HepG2 (cell line): ENCODE measurements around the gene THOC6. TPM values are rescaled to one million over a fixed set of nuclear protein-coding genes. Genes with fewer than 3 reads are reported as not detected.

Source experiments
- AKAP8 ChIP-seq: sonication (generic); formaldehyde crosslinking; IDR thresholded peaks from 2 replicates; pipeline ENCODE4 v1.5.1; 2020; ENCODE audit warnings: mild to moderate bottlenecking, missing genetic modification reagents
- CREM ChIP-seq, 2 experiments: sonication (generic) in 1 of 2; formaldehyde crosslinking in 1 of 2; IDR thresholded peaks; 2 replicates each; pipeline versions ENCODE4 v1.4.0 to v1.6.1; 2016 to 2020; ENCODE audit warnings: antibody characterized with exemption in 1 of 2, mild to moderate bottlenecking in 1 of 2, missing genetic modification reagents in 1 of 2
- EEA1 ChIP-seq: sonication (generic); formaldehyde crosslinking; IDR thresholded peaks from 2 replicates; pipeline ENCODE4 v1.5.1; 2020; ENCODE audit warnings: mild to moderate bottlenecking, missing genetic modification reagents, borderline replicate concordance
- GABPB1 ChIP-seq: IDR thresholded peaks from 2 replicates; pipeline ENCODE4 v1.6.1; 2016; ENCODE audit warnings: mild to moderate bottlenecking, missing genetic modification reagents, moderate library complexity, missing compliant biosample characterization
- PRMT3 ChIP-seq: sonication (generic); formaldehyde crosslinking; IDR thresholded peaks from 2 replicates; pipeline ENCODE4 v1.8.1; 2022; ENCODE audit warnings: low read depth, mild to moderate bottlenecking, moderate library complexity, missing genetic modification reagents, borderline replicate concordance
- SP5 ChIP-seq: IDR thresholded peaks from 2 replicates; pipeline ENCODE4 v1.6.1; 2016; ENCODE audit warnings: low read depth, borderline replicate concordance
- TCF7 ChIP-seq: sonication (generic); IDR thresholded peaks from 2 replicates; pipeline ENCODE4 v1.6.1; 2016; ENCODE audit warnings: antibody characterized with exemption, low read depth
- THAP11 ChIP-seq: IDR thresholded peaks from 2 replicates; pipeline ENCODE4 v1.6.1; 2016; ENCODE audit warnings: missing biosample characterization, missing genetic modification reagents
- ZC3H13 ChIP-seq: sonication (generic); formaldehyde crosslinking; IDR thresholded peaks from 2 replicates; pipeline ENCODE4 v1.8.1; 2023; ENCODE audit warnings: mild to moderate bottlenecking, missing genetic modification reagents, moderate library complexity
- ZNF274 ChIP-seq: sonication (generic); formaldehyde crosslinking; IDR thresholded peaks from 2 replicates; pipeline ENCODE4 v1.5.1; 2020; ENCODE audit warnings: mild to moderate bottlenecking, missing genetic modification reagents
- ZNF333 ChIP-seq: sonication (generic); formaldehyde crosslinking; IDR thresholded peaks from 2 replicates; pipeline ENCODE4 v1.4.0; 2020; ENCODE audit warnings: mild to moderate bottlenecking, missing genetic modification reagents, borderline replicate concordance
- ZNF841 ChIP-seq: sonication (generic); formaldehyde crosslinking; IDR thresholded peaks from 2 replicates; pipeline ENCODE4 v1.8.1; 2023; ENCODE audit warnings: missing genetic modification reagents, borderline replicate concordance
- ZNF878 ChIP-seq: sonication (generic); formaldehyde crosslinking; IDR thresholded peaks from 2 replicates; pipeline ENCODE4 v1.8.1; 2023; ENCODE audit warnings: mild to moderate bottlenecking, missing genetic modification reagents, moderate library complexity
- polyA plus RNA-seq, 8 experiments: library from polyadenylated mRNA; depleted of rRNA in 3 of 8; stranded (reverse) in 7 of 8; unstranded in 1 of 8; fragments of >200 nt; fragmentation: Illumina TruSeq in 4 of 8; extraction: Trizol in 4 of 8; gene quantifications; 2 replicates each; pipeline versions ENCODE4 v1.2.1 to v1.2.3, GENCODE V29; 2011 to 2016; ENCODE audit warnings: low read depth in 4 of 8, missing spikeins in 1 of 8, mixed read lengths in 1 of 8; ENCODE audit not compliant: insufficient read depth in 1 of 8
- total RNA-seq, 5 experiments: library from RNA; depleted of rRNA; stranded (reverse); fragments of >200 nt; fragmentation: Illumina TruSeq; extraction: Trizol; gene quantifications; 2 replicates each; pipeline ENCODE4 v1.2.3, GENCODE V29; 2016; ENCODE audit warnings: low read depth in 1 of 5
- TF ChIP-seq, protein P1 (sequence below): sonication (generic); formaldehyde crosslinking; IDR thresholded peaks from 2 replicates; pipeline ENCODE4 v1.5.0; 2020; ENCODE audit warnings: missing genetic modification reagents
- TF ChIP-seq, protein P2 (sequence below): sonication (generic); formaldehyde crosslinking; IDR thresholded peaks from 2 replicates; pipeline ENCODE4 v1.8.0; 2022; ENCODE audit warnings: mild to moderate bottlenecking, missing genetic modification reagents, moderate library complexity
- TF ChIP-seq, protein P3 (sequence below): sonication (generic); formaldehyde crosslinking; IDR thresholded peaks from 2 replicates; pipeline ENCODE4 v1.4.0; 2020; ENCODE audit warnings: low read depth, mild to moderate bottlenecking, missing genetic modification reagents
- TF ChIP-seq, protein P4 (sequence below): sonication (generic); formaldehyde crosslinking; IDR thresholded peaks from 2 replicates; pipeline ENCODE4 v1.8.0; 2023; ENCODE audit warnings: mild to moderate bottlenecking, missing genetic modification reagents
- TF ChIP-seq, protein P5 (sequence below): sonication (generic); formaldehyde crosslinking; IDR thresholded peaks from 2 replicates; pipeline ENCODE4 v1.5.0; 2020; ENCODE audit warnings: mild to moderate bottlenecking, missing genetic modification reagents
- TF ChIP-seq, protein P6 (sequence below): sonication (generic); formaldehyde crosslinking; IDR thresholded peaks from 2 replicates; pipeline ENCODE4 v1.9.0; 2022; ENCODE audit warnings: low read depth, missing genetic modification reagents
- TF ChIP-seq, protein P7 (sequence below): sonication (generic); formaldehyde crosslinking; IDR thresholded peaks from 2 replicates; pipeline ENCODE4 v1.4.0; 2020; ENCODE audit warnings: mild to moderate bottlenecking, missing genetic modification reagents

THOC6 gene
- total and polyA plus RNA-seq, 2 of the 13 experiments (the other 11 are each of a cell fraction or from before 2014, with no cell fraction given), result 32.1 to 37.0 TPM

DNA sequence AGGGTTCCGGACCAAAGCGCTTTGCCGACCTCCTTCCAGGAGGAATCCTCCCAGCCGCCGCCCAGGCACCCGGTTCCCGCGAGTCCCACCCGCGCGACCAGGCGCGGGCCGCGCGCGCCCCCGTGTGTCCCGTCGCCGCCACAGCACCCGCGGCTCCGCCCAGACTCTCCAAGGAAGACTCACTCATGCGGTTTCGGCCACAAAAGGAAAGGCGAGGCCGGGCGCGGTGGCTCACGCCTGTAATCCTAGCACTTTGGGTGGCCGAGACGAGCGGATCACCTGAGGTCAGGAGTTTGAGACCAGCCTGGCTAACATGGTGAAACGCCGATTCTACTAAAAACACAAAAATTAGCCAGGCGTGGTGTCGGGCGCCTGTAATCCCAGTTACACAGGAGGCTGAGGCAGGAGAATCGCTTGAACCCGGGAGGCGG, 40.1 kb upstream of the THOC6 start (continued):
- TF ChIP-seq, protein P1, sequence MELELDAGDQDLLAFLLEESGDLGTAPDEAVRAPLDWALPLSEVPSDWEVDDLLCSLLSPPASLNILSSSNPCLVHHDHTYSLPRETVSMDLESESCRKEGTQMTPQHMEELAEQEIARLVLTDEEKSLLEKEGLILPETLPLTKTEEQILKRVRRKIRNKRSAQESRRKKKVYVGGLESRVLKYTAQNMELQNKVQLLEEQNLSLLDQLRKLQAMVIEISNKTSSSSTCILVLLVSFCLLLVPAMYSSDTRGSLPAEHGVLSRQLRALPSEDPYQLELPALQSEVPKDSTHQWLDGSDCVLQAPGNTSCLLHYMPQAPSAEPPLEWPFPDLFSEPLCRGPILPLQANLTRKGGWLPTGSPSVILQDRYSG (CRISPR knock-in tag), result no peak
- TF ChIP-seq EEA1 (no peak), ZC3H13 (CRISPR knock-in tag) (no peak), ZNF333 (peak; percentile 45; the same call in 1 of the 2 replicates), SP5 (CRISPR knock-in tag) (peak; percentile 31; the same call in 1 of the 2 replicates), PRMT3 (CRISPR knock-in tag) (no peak), TCF7 (no peak), CREM (IDR thresholded peaks at IDR 0.05) (no peak), CREM (CRISPR knock-in tag; IDR thresholded peaks at IDR 0.05) (no peak), ZNF274 (0 out of 2 replicates have a peak, but pooled peaks have one; percentile 24), ZNF841 (no peak), AKAP8 (no peak; the same call in 1 of the 2 replicates), GABPB1 (CRISPR knock-in tag) (peak; percentile 51), ZNF878 (no peak), THAP11 (CRISPR knock-in tag) (peak; percentile 36; the same call in 1 of the 2 replicates)
- TF ChIP-seq, protein P2, sequence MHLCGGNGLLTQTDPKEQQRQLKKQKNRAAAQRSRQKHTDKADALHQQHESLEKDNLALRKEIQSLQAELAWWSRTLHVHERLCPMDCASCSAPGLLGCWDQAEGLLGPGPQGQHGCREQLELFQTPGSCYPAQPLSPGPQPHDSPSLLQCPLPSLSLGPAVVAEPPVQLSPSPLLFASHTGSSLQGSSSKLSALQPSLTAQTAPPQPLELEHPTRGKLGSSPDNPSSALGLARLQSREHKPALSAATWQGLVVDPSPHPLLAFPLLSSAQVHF (CRISPR knock-in tag), result no peak
- TF ChIP-seq, protein P3, sequence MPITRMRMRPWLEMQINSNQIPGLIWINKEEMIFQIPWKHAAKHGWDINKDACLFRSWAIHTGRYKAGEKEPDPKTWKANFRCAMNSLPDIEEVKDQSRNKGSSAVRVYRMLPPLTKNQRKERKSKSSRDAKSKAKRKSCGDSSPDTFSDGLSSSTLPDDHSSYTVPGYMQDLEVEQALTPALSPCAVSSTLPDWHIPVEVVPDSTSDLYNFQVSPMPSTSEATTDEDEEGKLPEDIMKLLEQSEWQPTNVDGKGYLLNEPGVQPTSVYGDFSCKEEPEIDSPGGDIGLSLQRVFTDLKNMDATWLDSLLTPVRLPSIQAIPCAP (CRISPR knock-in tag), result no peak
- TF ChIP-seq, protein P4, sequence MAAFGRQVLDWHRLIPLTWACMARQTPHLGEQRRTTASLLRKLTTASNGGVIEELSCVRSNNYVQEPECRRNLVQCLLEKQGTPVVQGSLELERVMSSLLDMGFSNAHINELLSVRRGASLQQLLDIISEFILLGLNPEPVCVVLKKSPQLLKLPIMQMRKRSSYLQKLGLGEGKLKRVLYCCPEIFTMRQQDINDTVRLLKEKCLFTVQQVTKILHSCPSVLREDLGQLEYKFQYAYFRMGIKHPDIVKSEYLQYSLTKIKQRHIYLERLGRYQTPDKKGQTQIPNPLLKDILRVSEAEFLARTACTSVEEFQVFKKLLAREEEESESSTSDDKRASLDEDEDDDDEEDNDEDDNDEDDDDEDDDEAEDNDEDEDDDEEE (CRISPR knock-in tag), result peak; percentile 79; the same call in 1 of the 2 replicates
- TF ChIP-seq, protein P5, sequence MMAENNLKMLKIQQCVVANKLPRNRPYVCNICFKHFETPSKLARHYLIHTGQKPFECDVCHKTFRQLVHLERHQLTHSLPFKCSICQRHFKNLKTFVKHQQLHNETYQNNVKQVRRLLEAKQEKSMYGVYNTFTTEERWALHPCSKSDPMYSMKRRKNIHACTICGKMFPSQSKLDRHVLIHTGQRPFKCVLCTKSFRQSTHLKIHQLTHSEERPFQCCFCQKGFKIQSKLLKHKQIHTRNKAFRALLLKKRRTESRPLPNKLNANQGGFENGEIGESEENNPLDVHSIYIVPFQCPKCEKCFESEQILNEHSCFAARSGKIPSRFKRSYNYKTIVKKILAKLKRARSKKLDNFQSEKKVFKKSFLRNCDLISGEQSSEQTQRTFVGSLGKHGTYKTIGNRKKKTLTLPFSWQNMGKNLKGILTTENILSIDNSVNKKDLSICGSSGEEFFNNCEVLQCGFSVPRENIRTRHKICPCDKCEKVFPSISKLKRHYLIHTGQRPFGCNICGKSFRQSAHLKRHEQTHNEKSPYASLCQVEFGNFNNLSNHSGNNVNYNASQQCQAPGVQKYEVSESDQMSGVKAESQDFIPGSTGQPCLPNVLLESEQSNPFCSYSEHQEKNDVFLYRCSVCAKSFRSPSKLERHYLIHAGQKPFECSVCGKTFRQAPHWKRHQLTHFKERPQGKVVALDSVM (CRISPR knock-in tag), result peak; percentile 64
- TF ChIP-seq, protein P6, sequence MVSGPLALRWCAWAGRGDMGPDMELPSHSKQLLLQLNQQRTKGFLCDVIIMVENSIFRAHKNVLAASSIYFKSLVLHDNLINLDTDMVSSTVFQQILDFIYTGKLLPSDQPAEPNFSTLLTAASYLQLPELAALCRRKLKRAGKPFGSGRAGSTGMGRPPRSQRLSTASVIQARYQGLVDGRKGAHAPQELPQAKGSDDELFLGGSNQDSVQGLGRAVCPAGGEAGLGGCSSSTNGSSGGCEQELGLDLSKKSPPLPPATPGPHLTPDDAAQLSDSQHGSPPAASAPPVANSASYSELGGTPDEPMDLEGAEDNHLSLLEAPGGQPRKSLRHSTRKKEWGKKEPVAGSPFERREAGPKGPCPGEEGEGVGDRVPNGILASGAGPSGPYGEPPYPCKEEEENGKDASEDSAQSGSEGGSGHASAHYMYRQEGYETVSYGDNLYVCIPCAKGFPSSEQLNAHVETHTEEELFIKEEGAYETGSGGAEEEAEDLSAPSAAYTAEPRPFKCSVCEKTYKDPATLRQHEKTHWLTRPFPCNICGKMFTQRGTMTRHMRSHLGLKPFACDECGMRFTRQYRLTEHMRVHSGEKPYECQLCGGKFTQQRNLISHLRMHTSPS (CRISPR knock-in tag), result no peak
- TF ChIP-seq, protein P7, sequence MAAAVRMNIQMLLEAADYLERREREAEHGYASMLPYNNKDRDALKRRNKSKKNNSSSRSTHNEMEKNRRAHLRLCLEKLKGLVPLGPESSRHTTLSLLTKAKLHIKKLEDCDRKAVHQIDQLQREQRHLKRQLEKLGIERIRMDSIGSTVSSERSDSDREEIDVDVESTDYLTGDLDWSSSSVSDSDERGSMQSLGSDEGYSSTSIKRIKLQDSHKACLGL, result 0 out of 2 replicates have a peak, but pooled peaks have one; percentile 55
